K562 (cell line): ENCODE data around the gene HPDL. TPM values are rescaled to one million over a fixed set of nuclear protein-coding genes. Genes with fewer than 3 reads are reported as not detected.

ENCODE experiments used
- AFF1 ChIP-seq, 2 experiments: fragments of 450-650 bp; IDR thresholded peaks; 2 replicates each; pipeline ENCODE4 v1.6.1; 2018; ENCODE audit warnings: mild to moderate bottlenecking in 2 of 2, low read depth in 1 of 2; ENCODE audit not compliant: partially characterized antibody in 2 of 2
- BRD4 ChIP-seq: fragments of 200-600 bp; sonication (generic); IDR thresholded peaks from 2 replicates; pipeline ENCODE4 v1.6.1; 2017; ENCODE audit warnings: inconsistent platforms
- BRF2 ChIP-seq: IDR thresholded peaks from 3 replicates; pipeline ENCODE4 v1.6.1; 2011; ENCODE audit warnings: borderline replicate concordance, mild to moderate bottlenecking; ENCODE audit not compliant: insufficient read length, insufficient read depth
- HDAC1 ChIP-seq, 2 experiments: fragments of 450-650 bp; IDR thresholded peaks; 2 replicates each; pipeline ENCODE4 v1.6.1; 2016 to 2017; ENCODE audit warnings: inconsistent platforms in 1 of 2, mild to moderate bottlenecking in 1 of 2, moderate library complexity in 1 of 2
- HDAC8 ChIP-seq: fragments of 450-650 bp; IDR thresholded peaks from 2 replicates; pipeline ENCODE4 v1.6.1; 2016; ENCODE audit warnings: mild to moderate bottlenecking, missing genetic modification characterization, moderate library complexity, missing compliant biosample characterization
- LARP7 ChIP-seq: fragments of 450-650 bp; IDR thresholded peaks from 2 replicates; pipeline ENCODE4 v1.6.1; 2016
- MTA2 ChIP-seq: fragments of 450-650 bp; IDR thresholded peaks from 2 replicates; pipeline ENCODE4 v1.6.1; 2016; ENCODE audit warnings: low read depth
- MYBL2 ChIP-seq, 2 experiments: fragments of 450-650 bp in 1 of 2; sonication (generic) in 1 of 2; formaldehyde crosslinking in 1 of 2; IDR thresholded peaks; 2 replicates each; pipeline versions ENCODE4 v1.6.1 to v1.8.1; 2017 to 2022; ENCODE audit warnings: borderline replicate concordance in 1 of 2, inconsistent platforms in 1 of 2, low read depth in 1 of 2, mild to moderate bottlenecking in 1 of 2, missing genetic modification reagents in 1 of 2, moderate library complexity in 1 of 2
- NFYB ChIP-seq: IDR thresholded peaks from 2 replicates; pipeline ENCODE4 v1.6.1; 2011; ENCODE audit warnings: mild to moderate bottlenecking, moderate library complexity; ENCODE audit not compliant: insufficient read length; ENCODE audit errors: extremely low read depth
- NR4A1 ChIP-seq, 2 experiments: fragments of 250-450 bp in 1 of 2; fragments of 450-650 bp in 1 of 2; sonication (Bioruptor Pico) in 1 of 2; IDR thresholded peaks; 2 replicates each; pipeline versions ENCODE4 v1.4.0 to v1.6.1; 2016 to 2020; ENCODE audit warnings: mild to moderate bottlenecking in 2 of 2, missing compliant biosample characterization in 1 of 2, missing genetic modification characterization in 1 of 2, moderate library complexity in 1 of 2
- PTTG1 ChIP-seq: fragments of 450-650 bp; IDR thresholded peaks from 2 replicates; pipeline ENCODE4 v1.6.1; 2016; ENCODE audit warnings: low read depth, mild to moderate bottlenecking, missing genetic modification characterization, missing compliant biosample characterization
- SIX5 ChIP-seq, 2 experiments: IDR thresholded peaks; 2 replicates each; pipeline ENCODE4 v1.6.1; 2011; ENCODE audit warnings: low read length in 2 of 2, borderline replicate concordance in 1 of 2, low read depth in 1 of 2, mild to moderate bottlenecking in 1 of 2, moderate library complexity in 1 of 2; ENCODE audit not compliant: insufficient read depth in 1 of 2
- SMAD2 ChIP-seq: fragments of 150-350 bp; IDR thresholded peaks from 2 replicates; pipeline ENCODE4 v1.6.1; 2014; ENCODE audit warnings: low read depth, mild to moderate bottlenecking, low read length
- SMARCA5 ChIP-seq: fragments of 450-650 bp; IDR thresholded peaks from 2 replicates; pipeline ENCODE4 v1.6.1; 2016
- SNIP1 ChIP-seq: fragments of 450-650 bp; IDR thresholded peaks from 2 replicates; pipeline ENCODE4 v1.7.1; 2017; ENCODE audit warnings: low read depth, mild to moderate bottlenecking
- ZKSCAN1 ChIP-seq: fragments of 150-350 bp; IDR thresholded peaks from 2 replicates; pipeline ENCODE4 v1.6.1; 2016; ENCODE audit warnings: low read depth, low read length
- ZNF589 ChIP-seq: fragments of 200-800 bp; sonication (Bioruptor generic); IDR thresholded peaks from 2 replicates; pipeline ENCODE4 v1.6.1; 2016; ENCODE audit warnings: low read depth, missing genetic modification characterization, missing compliant biosample characterization
- polyA plus RNA-seq, 8 experiments: library from polyadenylated mRNA; depleted of rRNA in 4 of 8; stranded (reverse) in 5 of 8; unstranded in 3 of 8; fragments of >200 nt; fragmentation: Nextera tagmentation in 2 of 8; fragmentation: Illumina TruSeq in 1 of 8; extraction: Ambion mirVana in 2 of 8; extraction: Trizol in 1 of 8; gene quantifications; 2 replicates each; pipeline versions ENCODE4 v1.2.1 to v1.2.3, GENCODE V29; 2011 to 2014; ENCODE audit warnings: inconsistent platforms in 1 of 8, missing spikeins in 1 of 8
- total RNA-seq, 7 experiments: library from RNA; depleted of rRNA in 6 of 7; stranded (reverse); fragments of >200 nt in 6 of 7; fragmentation: Illumina TruSeq in 2 of 7; extraction: Trizol in 2 of 7; gene quantifications; 2 replicates each; pipeline versions ENCODE4 v1.2.1 to v1.2.3, GENCODE V29; 2011 to 2021; ENCODE audit warnings: low replicate concordance in 1 of 7
- TF ChIP-seq, protein P1 (sequence below): fragments of 450-650 bp; IDR thresholded peaks from 2 replicates; pipeline ENCODE4 v1.6.1; 2016; ENCODE audit warnings: low read depth, mild to moderate bottlenecking, moderate library complexity
- TF ChIP-seq, protein P2 (sequence below): fragments of 250-450 bp; sonication (Bioruptor Pico); IDR thresholded peaks from 2 replicates; pipeline ENCODE4 v1.8.0; 2021; ENCODE audit warnings: moderate library complexity, mild to moderate bottlenecking, inconsistent platforms

The HPDL gene
- total and polyA plus RNA-seq, 9 of the 15 experiments (the other 6 are each of a cell fraction or from before 2014, with no cell fraction given) = not detected

GRCh38 chr1:45339789-45340558 lies 13.3 kb downstream of the HPDL start, which contains the start of the genes MUTYH and TOE1 (continued):
- TF ChIP-seq, protein P1, sequence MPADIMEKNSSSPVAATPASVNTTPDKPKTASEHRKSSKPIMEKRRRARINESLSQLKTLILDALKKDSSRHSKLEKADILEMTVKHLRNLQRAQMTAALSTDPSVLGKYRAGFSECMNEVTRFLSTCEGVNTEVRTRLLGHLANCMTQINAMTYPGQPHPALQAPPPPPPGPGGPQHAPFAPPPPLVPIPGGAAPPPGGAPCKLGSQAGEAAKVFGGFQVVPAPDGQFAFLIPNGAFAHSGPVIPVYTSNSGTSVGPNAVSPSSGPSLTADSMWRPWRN = 0 out of 2 replicates have a peak, but pooled peaks have one; percentile 7
- TF ChIP-seq MYBL2 (IDR thresholded peaks at IDR 0.05; ENCODE audit: low read depth) (no peak), MYBL2 (CRISPR knock-in tag; IDR thresholded peaks at IDR 0.05; ENCODE audit: borderline replicate concordance) (no peak), HDAC1 (IDR thresholded peaks at IDR 0.05) (peak in 1 of 2 experiments; percentile 82; a peak in 1 of 4 replicates), SMAD2 (no peak), SNIP1 (peak; percentile 48; the same call in 1 of the 2 replicates), ZKSCAN1 (peak; percentile 77), LARP7 (no peak), NFYB (peak; percentile 57), SMARCA5 (0 out of 2 replicates have a peak, but pooled peaks have one; percentile 3), ZNF589 (CRISPR knock-in tag) (no peak), PTTG1 (tag) (no peak), MTA2 (no peak), SIX5 (IDR thresholded peaks at IDR 0.05; ENCODE audit: borderline replicate concordance in 1 of 2, insufficient read depth in 1 of 2, low read depth in 1 of 2, low read length in 2 of 2) (peak; percentile 72 to 76), AFF1 (IDR thresholded peaks at IDR 0.05; ENCODE audit: low read depth in 1 of 2, partially characterized antibody in 2 of 2) (peak; percentile 76 to 96), BRD4 (peak; percentile 72; the same call in 1 of the 2 replicates), BRF2 (no peak), HDAC8 (tag) (peak; percentile 21; the same call in 1 of the 2 replicates), NR4A1 (CRISPR knock-in tag; IDR thresholded peaks at IDR 0.05) (0 out of 2 replicates have a peak, but pooled peaks have one; percentile 73), NR4A1 (tag; IDR thresholded peaks at IDR 0.05) (no peak)
- TF ChIP-seq, protein P2, sequence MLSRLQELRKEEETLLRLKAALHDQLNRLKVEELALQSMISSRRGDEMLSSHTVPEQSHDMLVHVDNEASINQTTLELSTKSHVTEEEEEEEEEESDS (CRISPR knock-in tag) = no peak
